ENCODE measurements around the gene FGGY. TPM values are rescaled to one million over a fixed set of nuclear protein-coding genes. Genes with fewer than 3 reads are reported as not detected.

The FGGY gene
- total RNA-seq, 1 experiment from 2014 or later = 6.4 TPM

DNA sequence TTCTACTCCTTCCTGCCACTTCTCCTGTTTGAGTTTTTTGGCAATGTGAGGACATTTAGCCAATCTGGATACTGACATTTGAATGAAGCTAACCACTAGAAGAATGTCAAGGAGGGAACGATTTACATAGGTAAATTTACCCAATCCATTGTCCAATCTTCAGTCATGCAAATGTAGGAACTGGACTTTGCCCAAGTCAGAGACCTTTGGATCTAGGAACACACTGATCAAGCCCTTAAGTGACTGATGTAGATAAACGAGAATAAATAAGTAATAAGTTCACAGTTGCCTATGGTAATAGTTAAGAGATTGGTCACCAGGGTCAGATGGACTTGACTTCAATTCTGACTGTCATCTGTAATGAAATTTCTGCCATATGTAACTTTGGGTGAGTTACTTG lies 177.6 kb downstream of the FGGY start:
- Histone ChIP-seq H3K36me3 (ENCODE audit: control insufficient read depth, insufficient read depth, low read length) (no peaks in the 10 kb centered on the region), H3K4me1 (peaks cover 7% of the 10 kb centered on the region; the same call in 1 of the 2 replicates), H3K4me3 (ENCODE audit: low read depth, low read length) (no peak overlapping the region), H3K9me3 (no peaks in the 10 kb centered on the region), H3K27me3 (replicated peaks; ENCODE audit: control insufficient read depth, insufficient read depth, low read length) (no peaks in the 10 kb centered on the region)
- no peak overlapping the region for H3K4me3 Mint-ChIP-seq (ENCODE audit: unreplicated experiment)
- H3K27ac Mint-ChIP-seq (ENCODE audit: unreplicated experiment) = no peak overlapping the region
- no peak for DNase-seq
- intact Hi-C loops (cut with micrococcal nuclease; ENCODE audit: unreplicated experiment) = no loop called here
- no peaks in the 10 kb centered on the region for H3K27me3 Mint-ChIP-seq (ENCODE audit: insufficient read depth, unreplicated experiment)
- no peaks in the 10 kb centered on the region for H3K4me1 Mint-ChIP-seq (ENCODE audit: low read depth, unreplicated experiment)
- CTCF ChIA-PET = no interaction called here
- H3K9me3 Mint-ChIP-seq (ENCODE audit: unreplicated experiment) = peaks cover 6% of the 10 kb centered on the region
- TF ChIP-seq, protein P1, sequence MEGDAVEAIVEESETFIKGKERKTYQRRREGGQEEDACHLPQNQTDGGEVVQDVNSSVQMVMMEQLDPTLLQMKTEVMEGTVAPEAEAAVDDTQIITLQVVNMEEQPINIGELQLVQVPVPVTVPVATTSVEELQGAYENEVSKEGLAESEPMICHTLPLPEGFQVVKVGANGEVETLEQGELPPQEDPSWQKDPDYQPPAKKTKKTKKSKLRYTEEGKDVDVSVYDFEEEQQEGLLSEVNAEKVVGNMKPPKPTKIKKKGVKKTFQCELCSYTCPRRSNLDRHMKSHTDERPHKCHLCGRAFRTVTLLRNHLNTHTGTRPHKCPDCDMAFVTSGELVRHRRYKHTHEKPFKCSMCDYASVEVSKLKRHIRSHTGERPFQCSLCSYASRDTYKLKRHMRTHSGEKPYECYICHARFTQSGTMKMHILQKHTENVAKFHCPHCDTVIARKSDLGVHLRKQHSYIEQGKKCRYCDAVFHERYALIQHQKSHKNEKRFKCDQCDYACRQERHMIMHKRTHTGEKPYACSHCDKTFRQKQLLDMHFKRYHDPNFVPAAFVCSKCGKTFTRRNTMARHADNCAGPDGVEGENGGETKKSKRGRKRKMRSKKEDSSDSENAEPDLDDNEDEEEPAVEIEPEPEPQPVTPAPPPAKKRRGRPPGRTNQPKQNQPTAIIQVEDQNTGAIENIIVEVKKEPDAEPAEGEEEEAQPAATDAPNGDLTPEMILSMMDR (IDR thresholded peaks at IDR 0.05; ENCODE audit: insufficient read depth in 1 of 2, low read depth in 1 of 2, low read length in 1 of 2, severe bottlenecking in 1 of 2, unreplicated experiment in 1 of 2) = no peak
- no TSS peak for BruUV-seq (replicated peaks)
- POLR2A ChIA-PET = no interaction called here
- H3K36me3 Mint-ChIP-seq (ENCODE audit: insufficient read depth, unreplicated experiment) = no peaks in the 10 kb centered on the region

DNA sequence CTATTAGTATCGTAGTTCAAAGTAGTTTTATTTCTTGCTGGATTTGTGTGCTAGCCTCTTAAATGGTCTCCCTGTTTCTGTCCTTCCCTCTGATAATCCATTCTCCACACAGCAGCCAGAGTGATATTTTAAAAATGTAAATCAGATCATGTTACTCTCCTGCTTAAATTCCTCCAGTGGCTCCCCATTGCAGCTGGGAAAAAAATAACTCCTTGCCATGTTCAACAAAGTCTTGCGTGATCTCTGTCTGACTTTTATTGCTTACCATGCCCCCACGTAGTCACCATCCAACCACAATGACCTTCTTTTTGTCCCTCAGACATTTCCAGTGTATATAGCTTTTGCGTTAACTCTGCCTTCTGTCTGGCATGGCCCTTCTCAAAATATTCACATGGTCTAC lies 178.8 kb downstream of the FGGY start:
- H3K4me3 Mint-ChIP-seq (ENCODE audit: unreplicated experiment) = no peak overlapping the region
- ChIA-PET POLR2A (no interaction called here), CTCF (no interaction called here)
- H3K36me3 Mint-ChIP-seq (ENCODE audit: insufficient read depth, unreplicated experiment) = no peaks in the 10 kb centered on the region
- TF ChIP-seq, protein P1 (IDR thresholded peaks at IDR 0.05; ENCODE audit: insufficient read depth in 1 of 2, low read depth in 1 of 2, low read length in 1 of 2, severe bottlenecking in 1 of 2, unreplicated experiment in 1 of 2) = no peak
- H3K27me3 Mint-ChIP-seq (ENCODE audit: insufficient read depth, unreplicated experiment) = no peaks in the 10 kb centered on the region
- no peaks in the 10 kb centered on the region for H3K27me3 ChIP-seq (replicated peaks; ENCODE audit: control insufficient read depth, insufficient read depth, low read length)
- BruUV-seq (replicated peaks) = no TSS peak
- no peaks in the 10 kb centered on the region for H3K4me1 Mint-ChIP-seq (ENCODE audit: low read depth, unreplicated experiment)
- no peaks in the 10 kb centered on the region for H3K9me3 Mint-ChIP-seq (ENCODE audit: unreplicated experiment)
- no peaks in the 10 kb centered on the region for H3K36me3 ChIP-seq (ENCODE audit: control insufficient read depth, insufficient read depth, low read length)
- H3K27ac Mint-ChIP-seq (ENCODE audit: unreplicated experiment) = no peak overlapping the region
- H3K9me3 ChIP-seq = no peaks in the 10 kb centered on the region
- no peak overlapping the region for H3K4me3 ChIP-seq (ENCODE audit: low read depth, low read length)
- intact Hi-C loops (cut with micrococcal nuclease; ENCODE audit: unreplicated experiment) = no loop called here
- DNase-seq = no peak
- H3K4me1 ChIP-seq = peaks cover 7% of the 10 kb centered on the region; the same call in 1 of the 2 replicates

DNA sequence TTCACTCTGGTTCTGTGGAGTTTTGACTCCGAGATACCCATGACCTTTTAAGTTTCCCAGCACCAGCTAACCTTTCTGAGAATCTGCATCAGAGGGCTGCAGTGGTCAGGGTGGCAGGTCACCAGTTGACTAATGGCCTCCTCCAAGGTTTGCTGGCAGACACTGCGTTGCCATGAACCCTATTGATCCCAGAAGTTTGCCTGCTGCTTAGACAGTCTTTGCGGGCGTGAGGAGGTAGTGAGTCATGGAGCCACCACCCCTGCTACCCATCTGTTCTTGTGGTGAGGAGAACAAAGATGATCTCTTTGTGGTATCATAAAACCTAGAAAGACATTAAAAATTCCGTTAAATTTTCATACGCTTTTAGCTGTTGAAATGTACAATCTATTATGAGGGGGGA lies 180.4 kb downstream of the FGGY start:
- no peaks in the 10 kb centered on the region for H3K4me1 Mint-ChIP-seq (ENCODE audit: low read depth, unreplicated experiment)
- H3K27ac Mint-ChIP-seq (ENCODE audit: unreplicated experiment) = no peak overlapping the region
- no peaks in the 10 kb centered on the region for H3K9me3 ChIP-seq
- TF ChIP-seq, protein P1 (IDR thresholded peaks at IDR 0.05; ENCODE audit: insufficient read depth in 1 of 2, low read depth in 1 of 2, low read length in 1 of 2, severe bottlenecking in 1 of 2, unreplicated experiment in 1 of 2) = no peak
- peaks cover 7% of the 10 kb centered on the region; the same call in 1 of the 2 replicates for H3K4me1 ChIP-seq
- no peak for DNase-seq
- no peaks in the 10 kb centered on the region for H3K27me3 Mint-ChIP-seq (ENCODE audit: insufficient read depth, unreplicated experiment)
- no TSS peak for BruUV-seq (replicated peaks)
- ChIA-PET CTCF (no interaction called here), POLR2A (no interaction called here)
- intact Hi-C loops (cut with micrococcal nuclease; ENCODE audit: unreplicated experiment) = no loop called here
- no peaks in the 10 kb centered on the region for H3K27me3 ChIP-seq (replicated peaks; ENCODE audit: control insufficient read depth, insufficient read depth, low read length)
- H3K4me3 Mint-ChIP-seq (ENCODE audit: unreplicated experiment) = no peak overlapping the region
- H3K9me3 Mint-ChIP-seq (ENCODE audit: unreplicated experiment) = no peaks in the 10 kb centered on the region
- H3K36me3 Mint-ChIP-seq (ENCODE audit: insufficient read depth, unreplicated experiment) = no peaks in the 10 kb centered on the region
- H3K36me3 ChIP-seq (ENCODE audit: control insufficient read depth, insufficient read depth, low read length) = no peaks in the 10 kb centered on the region
- H3K4me3 ChIP-seq (ENCODE audit: low read depth, low read length) = no peak overlapping the region

Measured in Caco-2 (cell line).